Type B pancreatic cell (in vitro differentiated cells): Measurements from ENCODE around the gene POLR1B. TPM values are rescaled to one million over a fixed set of nuclear protein-coding genes. Genes with fewer than 3 reads are reported as not detected.

Experiments
- DNase-seq: peaks from one replicate; pipeline ENCODE4 v3.0.0; 2021; ENCODE audit warnings: mixed read lengths; ENCODE audit not compliant: unreplicated experiment; ENCODE audit errors: extremely low spot score
- H3K27ac Mint-ChIP-seq: 2 replicates; pipeline ENCODE4 v1.8.0; 2021; ENCODE audit warnings: mild to moderate bottlenecking, mixed read lengths
- H3K27me3 Mint-ChIP-seq: 2 replicates; pipeline ENCODE4 v1.8.0; 2021; ENCODE audit warnings: mixed read lengths
- H3K36me3 Mint-ChIP-seq: 2 replicates; pipeline ENCODE4 v1.8.0; 2021; ENCODE audit warnings: mixed read lengths
- H3K4me1 Mint-ChIP-seq: one replicate; pipeline ENCODE4 v1.8.0; 2021; ENCODE audit warnings: mixed read lengths; ENCODE audit not compliant: unreplicated experiment
- H3K4me3 Mint-ChIP-seq: 2 replicates; pipeline ENCODE4 v1.8.0; 2021; ENCODE audit warnings: mild to moderate bottlenecking, mixed read lengths
- H3K9me3 Mint-ChIP-seq: 2 replicates; pipeline ENCODE4 v1.8.0; 2021; ENCODE audit warnings: mixed read lengths
- CTCF ChIP-seq: fragments of 200-600 bp; sonication (generic); conservative IDR thresholded peaks from 2 replicates; pipeline ENCODE4 v1.5.0; 2021; ENCODE audit warnings: antibody characterized with exemption, mild to moderate bottlenecking
- total RNA-seq: library from RNA; stranded (reverse); gene quantifications from 2 replicates; pipeline ENCODE4 v1.2.1, GENCODE V29; 2021; ENCODE audit warnings: low replicate concordance

POLR1B gene
- total RNA-seq, 1 donor from 2014 or later = 39.9 TPM

- no peak for TF ChIP-seq CTCF
- DNase-seq = no peak
- Mint-ChIP-seq H3K27me3 (no peaks in the 10 kb centered on the region), H3K9me3 (no peaks in the 10 kb centered on the region), H3K36me3 (peaks cover 8% of the 10 kb centered on the region), H3K4me1 (peaks cover 14% of the 10 kb centered on the region), H3K4me3 (peak overlapping the region; percentile 90), H3K27ac (peak overlapping the region; percentile 100)
Observed at GRCh38 chr2:112585400-112585799, 43.1 kb downstream of the POLR1B start.

GRCh38 chr2:112585873-112586464 is 43.7 kb downstream of the POLR1B start:
- H3K36me3 Mint-ChIP-seq = peaks cover 8% of the 10 kb centered on the region

DNA sequence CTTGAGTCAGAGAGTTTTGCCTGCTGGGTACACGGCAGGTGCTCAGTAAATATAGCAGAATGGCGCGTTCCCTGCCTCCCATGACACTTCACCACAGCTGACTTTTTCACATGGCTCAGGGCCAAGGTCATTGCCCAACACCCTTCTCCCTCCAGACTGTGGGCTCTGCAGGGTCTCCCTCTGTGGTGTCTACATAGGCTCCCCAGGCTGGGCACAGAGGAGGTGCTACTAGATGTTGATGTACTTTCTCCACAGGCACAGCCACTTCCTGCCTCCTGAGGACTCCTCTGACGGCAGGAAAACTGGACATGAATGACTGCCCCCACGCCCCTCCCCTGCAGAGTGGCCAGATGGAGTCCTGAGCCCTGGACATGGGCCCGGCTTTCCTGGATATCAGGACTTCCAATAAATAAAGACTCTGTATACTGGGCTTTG is 46.4 kb downstream of the POLR1B start:
- H3K36me3 Mint-ChIP-seq = peaks cover 15% of the 10 kb centered on the region
- no peaks in the 10 kb centered on the region for H3K9me3 Mint-ChIP-seq
- no peak for TF ChIP-seq CTCF
- H3K4me1 Mint-ChIP-seq = peaks cover 14% of the 10 kb centered on the region
- H3K27me3 Mint-ChIP-seq = no peaks in the 10 kb centered on the region
- peak overlapping the region; percentile 17 for H3K27ac Mint-ChIP-seq
- no peak overlapping the region for H3K4me3 Mint-ChIP-seq
- DNase-seq = no peak

More at GRCh38 chr2:112585873-112586464, 43.7 kb downstream of the POLR1B start:
- peak overlapping the region; percentile 53 for H3K4me3 Mint-ChIP-seq
- no peak for DNase-seq
- H3K27ac Mint-ChIP-seq = peak overlapping the region; percentile 80
- no peak for TF ChIP-seq CTCF
- no peaks in the 10 kb centered on the region for H3K27me3 Mint-ChIP-seq
- peaks cover 14% of the 10 kb centered on the region for H3K4me1 Mint-ChIP-seq
- no peaks in the 10 kb centered on the region for H3K9me3 Mint-ChIP-seq

GRCh38 chr2:112591413-112591812 is 49.1 kb downstream of the POLR1B start:
- Mint-ChIP-seq H3K36me3 (peaks cover 19% of the 10 kb centered on the region), H3K4me3 (peak overlapping the region; percentile 37), H3K9me3 (no peaks in the 10 kb centered on the region), H3K27me3 (no peaks in the 10 kb centered on the region), H3K27ac (no peak overlapping the region), H3K4me1 (peaks cover 4% of the 10 kb centered on the region)
- no peak for TF ChIP-seq CTCF
- no peak for DNase-seq

- no peak overlapping the region for H3K4me3 Mint-ChIP-seq
- H3K4me1 Mint-ChIP-seq = no peaks in the 10 kb centered on the region
- no peaks in the 10 kb centered on the region for H3K27me3 Mint-ChIP-seq
- H3K27ac Mint-ChIP-seq = no peak overlapping the region
- TF ChIP-seq CTCF = no peak
- no peak for DNase-seq
- H3K9me3 Mint-ChIP-seq = no peaks in the 10 kb centered on the region
- H3K36me3 Mint-ChIP-seq = peaks cover 15% of the 10 kb centered on the region
Observed at GRCh38 chr2:112593736-112594135, 51.5 kb downstream of the POLR1B start.
